ENCODE data around the gene SMYD4.
"Not testable (repeated sequence)": the region's sequence is repeated elsewhere in the genome, so short reads cannot be mapped to it uniquely, and the experiment has no call there.

The SMYD4 gene

DNA sequence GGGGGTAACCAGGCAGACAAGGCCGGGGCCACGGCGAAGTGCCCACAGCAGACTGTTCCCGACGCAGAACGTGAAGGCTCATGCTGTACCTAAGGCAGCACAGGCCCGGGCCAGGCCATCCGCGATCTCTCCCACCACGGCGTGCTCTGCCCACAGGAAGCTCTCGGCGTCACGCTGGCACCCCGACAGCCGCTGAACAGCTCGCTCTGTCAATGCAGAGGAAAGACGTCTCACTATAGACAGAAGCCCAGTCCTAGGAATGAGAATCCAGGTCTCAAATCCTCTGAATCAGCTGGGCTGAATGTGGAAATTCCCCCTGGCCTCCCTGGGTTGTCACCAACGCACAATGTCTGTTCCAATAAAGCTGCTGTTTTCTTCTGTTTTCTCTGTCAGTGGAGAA, 46.4 kb downstream of the SMYD4 start:
- no peak for DNase-seq (ENCODE audit: low spot score)

DNA sequence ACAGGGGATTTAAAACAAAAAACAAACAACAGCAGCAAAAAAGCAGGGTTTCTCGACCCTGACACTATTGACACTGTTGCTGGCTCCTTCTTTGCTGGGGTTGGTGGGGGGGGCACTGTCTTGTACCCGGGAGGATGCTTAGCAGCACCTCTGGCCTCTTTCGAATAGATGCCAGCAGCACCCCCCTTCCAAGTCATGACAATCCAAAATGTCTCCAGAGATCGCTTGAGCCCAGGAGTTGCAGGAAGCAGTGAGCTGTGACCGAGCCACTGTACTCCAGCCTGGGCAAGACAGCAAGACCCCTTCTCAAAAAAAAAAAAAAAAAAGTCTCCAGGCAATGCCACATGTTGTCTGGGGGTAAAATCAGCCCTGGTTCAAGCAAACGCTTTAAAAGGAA, 47.5 kb downstream of the SMYD4 start:
- DNase-seq (ENCODE audit: low spot score): no peak

DNA sequence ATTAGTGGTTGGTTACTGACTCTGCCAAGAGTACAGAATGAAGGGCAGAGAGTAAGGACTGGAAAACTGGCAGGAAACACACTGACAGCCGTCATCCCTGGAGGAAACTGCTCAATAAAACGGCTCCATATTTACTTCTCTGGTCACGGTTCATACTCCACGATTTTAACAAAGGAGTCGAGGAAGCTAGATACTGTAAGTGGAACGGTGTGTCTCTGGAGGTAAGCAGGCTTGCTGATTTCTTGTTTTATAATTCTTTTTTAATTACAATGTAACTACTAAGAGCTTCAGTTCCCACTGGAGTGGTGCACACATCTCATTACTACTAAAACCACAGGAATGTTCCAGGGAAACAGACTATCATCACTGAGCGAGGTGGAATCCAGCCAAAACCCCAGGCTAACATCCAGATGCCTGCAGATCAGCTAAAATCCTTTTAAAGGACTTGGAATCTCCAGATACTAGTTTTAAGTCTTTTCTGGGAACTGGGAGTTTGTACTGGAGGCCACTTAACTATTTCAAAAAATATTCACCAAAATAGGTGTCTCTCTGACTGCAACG, 50.1 kb downstream of the SMYD4 start:
- no peak for DNase-seq (ENCODE audit: low spot score)

DNA sequence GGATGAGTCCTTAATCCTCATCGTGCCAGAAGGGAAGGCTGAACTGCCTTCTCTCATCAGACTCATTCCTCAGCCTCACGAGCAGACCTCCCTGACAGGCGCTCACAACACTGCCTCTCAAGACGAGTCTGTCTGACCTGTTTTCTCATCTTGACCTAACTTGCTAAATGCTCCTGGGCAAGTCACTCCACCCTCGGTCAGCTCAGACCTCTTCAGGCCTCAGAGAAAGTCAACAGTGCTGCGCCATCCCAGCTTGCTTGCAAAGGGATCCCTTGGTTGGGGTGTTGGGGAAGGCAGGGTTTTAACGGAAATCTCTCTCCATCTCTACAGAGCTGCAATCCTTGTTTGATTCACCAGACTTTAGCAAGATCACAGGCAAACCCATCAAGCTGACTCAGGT, 52.8 kb downstream of the SMYD4 start:
- no peak for DNase-seq (ENCODE audit: low spot score)

DNA sequence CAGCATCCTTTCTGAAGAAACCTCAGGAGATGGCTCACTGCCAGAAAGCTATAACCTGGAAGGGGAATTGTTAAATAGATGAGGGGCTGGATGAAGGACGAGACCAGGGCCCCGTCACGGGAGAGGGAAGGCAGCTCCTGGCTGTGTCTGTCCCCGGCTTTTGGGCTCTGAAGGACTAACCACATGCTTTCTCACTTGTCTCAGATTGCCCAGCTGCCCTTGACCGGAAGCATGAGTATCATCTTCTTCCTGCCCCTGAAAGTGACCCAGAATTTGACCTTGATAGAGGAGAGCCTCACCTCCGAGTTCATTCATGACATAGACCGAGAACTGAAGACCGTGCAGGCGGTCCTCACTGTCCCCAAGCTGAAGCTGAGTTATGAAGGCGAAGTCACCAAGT, 53.4 kb downstream of the SMYD4 start:
- no peak for DNase-seq (ENCODE audit: low spot score)

DNA sequence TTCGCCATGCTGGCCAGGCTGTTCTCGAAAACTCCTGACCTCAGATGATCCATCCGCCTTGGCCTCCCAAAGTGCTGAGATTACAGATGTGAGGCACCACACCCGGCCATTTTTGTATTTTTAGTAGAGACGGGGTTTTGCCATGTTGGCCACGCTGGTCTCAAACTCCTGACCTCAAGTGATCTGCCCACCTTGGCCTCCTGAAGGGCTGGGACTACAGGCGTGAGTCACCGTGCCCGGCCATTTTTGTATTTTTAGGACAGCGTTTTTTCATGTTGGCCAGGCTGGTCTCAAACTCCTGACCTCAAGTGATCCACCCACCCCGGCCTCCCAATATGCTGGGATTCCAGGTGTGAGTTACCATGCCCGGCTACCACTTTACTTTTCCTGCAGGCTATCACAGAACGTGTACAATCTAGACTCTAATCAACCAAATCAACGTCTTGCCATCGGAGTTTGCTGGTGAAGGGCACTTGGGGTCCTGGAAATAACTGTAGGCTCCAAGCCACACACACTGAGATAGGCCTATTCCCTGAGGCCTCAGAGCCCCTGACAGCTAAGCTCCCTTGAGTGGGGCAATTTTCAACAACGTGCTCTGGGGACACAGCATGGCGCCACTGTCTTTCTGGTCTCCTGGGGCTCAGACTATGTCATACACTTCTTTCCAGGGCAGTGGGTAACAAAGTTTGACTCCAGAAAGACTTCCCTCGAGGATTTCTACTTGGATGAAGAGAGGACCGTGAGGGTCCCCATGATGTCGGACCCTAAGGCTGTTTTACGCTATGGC, 55.1 kb downstream of the SMYD4 start:
- no peak for DNase-seq (ENCODE audit: low spot score)

DNA sequence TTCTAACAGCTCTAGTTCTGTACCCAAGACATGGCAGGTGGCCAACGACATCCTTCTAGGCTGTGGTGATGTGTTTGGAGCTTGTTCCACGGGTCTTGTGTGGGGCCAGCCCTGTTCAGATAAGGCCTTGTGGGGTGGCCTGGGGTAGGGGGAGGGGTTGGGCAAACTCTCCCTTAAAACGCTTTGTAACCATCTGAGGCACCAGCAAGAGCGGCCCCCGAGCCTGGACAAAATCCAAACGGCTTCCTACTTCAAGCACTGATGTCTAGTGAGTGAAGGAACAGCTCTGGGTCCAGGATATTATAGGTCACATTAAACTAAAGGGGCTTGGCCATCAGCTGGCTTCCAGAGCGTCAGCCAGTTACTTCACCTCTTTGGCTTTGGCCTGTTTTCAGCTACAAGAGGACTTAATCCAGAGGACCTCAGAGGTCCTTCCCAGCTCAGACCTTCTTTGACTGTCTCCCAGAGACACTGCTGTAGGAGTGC, 56.0 kb downstream of the SMYD4 start:
- no peak for DNase-seq (ENCODE audit: low spot score)

DNA sequence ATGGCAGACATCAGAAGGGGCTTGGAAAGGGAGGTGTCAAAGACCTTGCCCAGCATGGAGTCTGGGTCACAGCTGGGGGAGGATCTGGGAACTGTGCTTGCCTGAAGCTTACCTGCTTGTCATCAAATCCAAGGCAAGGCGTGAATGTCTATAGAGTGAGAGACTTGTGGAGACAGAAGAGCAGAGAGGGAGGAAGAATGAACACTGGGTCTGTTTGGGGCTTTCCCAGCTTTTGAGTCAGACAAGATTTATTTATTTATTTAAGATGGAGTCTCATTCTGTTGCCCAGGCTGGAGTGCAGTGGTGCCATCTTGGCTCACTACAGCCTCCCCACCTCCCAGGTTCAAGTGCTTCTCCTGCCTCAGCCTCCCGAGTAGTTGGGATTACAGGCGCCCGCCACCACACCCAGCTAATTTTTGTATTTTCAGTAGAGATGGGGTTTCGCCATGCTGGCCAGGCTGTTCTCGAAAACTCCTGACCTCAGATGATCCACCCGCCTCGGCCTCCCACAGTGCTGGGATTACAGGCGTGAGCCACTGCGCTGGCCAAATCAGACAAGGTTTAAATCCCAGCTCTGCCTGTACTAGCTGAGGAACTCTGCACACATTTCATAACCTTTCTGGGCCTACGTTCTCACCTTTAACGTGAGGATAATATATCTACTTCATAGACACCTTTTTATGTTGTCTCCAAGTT, 56.6 kb downstream of the SMYD4 start:
- DNase-seq (ENCODE audit: low spot score): not testable (repeated sequence)

DNA sequence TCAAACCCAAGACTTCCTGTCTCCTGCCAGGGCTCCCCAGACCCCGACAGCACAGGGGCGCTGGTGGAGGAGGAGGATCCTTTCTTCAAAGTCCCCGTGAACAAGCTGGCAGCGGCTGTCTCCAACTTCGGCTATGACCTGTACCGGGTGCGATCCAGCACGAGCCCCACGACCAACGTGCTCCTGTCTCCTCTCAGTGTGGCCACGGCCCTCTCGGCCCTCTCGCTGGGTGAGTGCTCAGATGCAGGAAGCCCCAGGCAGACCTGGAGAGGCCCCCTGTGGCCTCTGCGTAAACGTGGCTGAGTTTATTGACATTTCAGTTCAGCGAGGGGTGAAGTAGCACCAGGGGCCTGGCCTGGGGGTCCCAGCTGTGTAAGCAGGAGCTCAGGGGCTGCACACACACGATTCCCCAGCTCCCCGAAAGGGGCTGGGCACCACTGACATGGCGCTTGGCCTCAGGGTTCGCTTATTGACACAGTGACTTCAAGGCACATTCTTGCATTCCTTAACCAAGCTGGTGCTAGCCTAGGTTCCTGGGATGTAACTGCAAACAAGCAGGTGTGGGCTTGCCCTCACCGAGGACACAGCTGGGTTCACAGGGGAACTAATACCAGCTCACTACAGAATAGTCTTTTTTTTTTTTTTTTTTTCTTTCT, 59.8 kb downstream of the SMYD4 start:
- DNase-seq (ENCODE audit: low spot score): no peak

DNA sequence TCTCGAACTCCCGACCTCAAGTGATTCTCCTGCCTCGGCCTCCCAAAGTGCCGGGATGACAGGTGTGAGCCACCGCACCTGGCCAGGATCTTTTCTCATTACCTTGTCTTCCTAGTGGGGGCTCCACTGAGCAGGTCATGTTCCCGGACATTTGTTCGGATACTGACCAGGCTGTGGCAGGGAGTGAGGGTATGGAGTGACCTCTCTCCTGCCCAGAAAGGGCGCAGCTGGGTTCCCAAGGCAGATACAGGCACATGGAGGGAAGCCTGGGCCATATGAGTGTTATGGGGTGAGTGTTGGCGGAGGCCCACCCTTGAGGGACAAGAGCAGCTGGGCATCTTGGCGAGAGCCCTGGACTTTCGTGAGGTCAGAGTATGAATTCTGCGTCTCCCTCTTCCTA, 62.3 kb downstream of the SMYD4 start:
- DNase-seq (ENCODE audit: low spot score): no peak

DNA sequence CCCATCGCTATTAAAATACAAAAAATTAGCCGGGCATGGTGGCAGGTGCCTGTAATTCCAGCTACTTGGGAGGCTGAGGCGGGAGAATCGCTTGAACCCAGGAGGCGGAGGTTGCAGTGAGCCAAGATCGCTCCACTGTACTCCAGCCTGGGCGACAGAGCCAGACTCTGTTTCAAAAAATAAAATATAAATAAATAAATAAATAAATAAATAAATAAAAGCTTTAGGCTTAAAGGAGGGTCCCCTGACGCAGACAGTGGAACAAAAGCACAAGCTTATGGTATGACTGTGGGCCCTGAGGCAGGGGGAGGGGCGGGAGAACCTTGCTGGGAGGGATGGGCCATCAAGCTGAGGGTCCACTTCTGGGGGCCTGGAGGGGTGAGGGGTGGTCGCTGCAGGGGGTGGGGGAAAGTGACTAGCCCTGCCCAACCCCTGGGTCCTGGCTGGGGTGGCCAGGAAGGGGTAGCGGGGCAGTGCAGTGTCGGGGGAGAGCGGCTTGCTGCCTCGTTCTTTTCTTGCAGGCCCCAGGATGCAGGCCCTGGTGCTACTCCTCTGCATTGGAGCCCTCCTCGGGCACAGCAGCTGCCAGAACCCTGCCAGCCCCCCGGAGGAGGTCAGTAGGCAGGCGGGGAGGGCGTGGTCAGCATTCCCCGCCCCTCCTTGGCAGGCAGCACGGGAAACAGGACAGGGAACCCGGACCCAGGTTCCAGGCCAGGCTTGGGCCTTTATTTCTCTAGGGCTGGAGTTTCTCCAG, 63.1 kb downstream of the SMYD4 start:
- no peak for DNase-seq (ENCODE audit: low spot score)

DNA sequence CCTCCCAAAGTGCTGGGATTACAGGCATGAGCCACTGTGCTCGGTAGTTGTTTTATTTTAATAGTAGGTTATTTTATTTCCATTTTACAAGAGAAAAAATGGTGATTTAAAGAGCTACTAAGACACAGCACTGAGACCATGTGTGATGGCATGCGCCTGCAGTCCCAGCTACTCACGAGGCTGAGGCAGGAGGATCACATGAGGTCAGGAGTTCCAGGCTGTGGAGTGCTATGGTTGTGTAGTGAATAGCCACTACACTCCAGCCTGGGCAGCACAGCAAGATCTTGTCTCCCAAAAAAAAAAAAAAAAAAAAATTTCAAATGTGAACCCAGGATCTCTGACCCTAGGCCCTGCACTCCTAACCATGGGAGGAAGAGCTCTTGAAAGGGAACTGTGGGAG, 64.1 kb downstream of the SMYD4 start:
- no peak for DNase-seq (ENCODE audit: low spot score)

DNA sequence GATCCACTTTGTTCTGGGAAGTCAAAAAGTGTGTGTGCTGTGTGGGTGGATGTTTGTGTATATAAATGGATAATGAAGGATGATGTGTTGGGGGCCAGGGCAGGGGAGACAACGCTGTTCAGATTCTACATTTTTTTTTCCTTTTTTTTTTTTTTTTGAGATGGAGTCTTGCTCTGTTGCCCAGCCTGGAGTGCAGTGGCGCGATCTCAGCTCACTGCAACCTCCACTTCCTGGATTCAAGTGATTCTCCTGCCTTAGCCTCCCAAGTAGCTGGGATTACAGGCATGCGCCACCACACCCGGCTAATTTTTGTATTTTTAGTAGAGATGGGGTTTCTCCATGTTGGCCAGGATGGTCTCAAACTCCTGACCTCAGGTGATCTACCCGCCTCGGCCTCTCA, 65.0 kb downstream of the SMYD4 start:
- DNase-seq (ENCODE audit: low spot score): not testable (repeated sequence)

DNA sequence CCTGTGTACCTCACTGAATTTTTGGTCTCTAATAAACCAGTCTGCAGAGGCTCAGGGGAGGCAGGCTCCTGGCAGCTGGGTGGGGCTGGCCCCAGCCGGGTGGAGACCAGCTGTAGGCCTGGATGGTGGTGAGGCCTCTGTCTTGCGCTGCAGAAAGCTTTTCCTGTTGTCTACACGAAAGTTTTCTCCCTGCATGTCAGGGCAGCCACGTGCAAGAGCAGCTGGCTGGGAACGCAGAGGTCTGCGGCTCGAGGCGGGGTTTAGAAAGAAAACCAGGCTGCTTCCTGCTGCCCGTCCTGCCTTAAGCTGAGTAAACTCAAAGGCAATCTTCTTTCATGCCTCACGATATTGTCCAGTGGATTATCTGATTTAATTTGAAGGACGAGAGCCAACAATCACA, 65.4 kb downstream of the SMYD4 start:
- no peak for DNase-seq (ENCODE audit: low spot score)

DNA sequence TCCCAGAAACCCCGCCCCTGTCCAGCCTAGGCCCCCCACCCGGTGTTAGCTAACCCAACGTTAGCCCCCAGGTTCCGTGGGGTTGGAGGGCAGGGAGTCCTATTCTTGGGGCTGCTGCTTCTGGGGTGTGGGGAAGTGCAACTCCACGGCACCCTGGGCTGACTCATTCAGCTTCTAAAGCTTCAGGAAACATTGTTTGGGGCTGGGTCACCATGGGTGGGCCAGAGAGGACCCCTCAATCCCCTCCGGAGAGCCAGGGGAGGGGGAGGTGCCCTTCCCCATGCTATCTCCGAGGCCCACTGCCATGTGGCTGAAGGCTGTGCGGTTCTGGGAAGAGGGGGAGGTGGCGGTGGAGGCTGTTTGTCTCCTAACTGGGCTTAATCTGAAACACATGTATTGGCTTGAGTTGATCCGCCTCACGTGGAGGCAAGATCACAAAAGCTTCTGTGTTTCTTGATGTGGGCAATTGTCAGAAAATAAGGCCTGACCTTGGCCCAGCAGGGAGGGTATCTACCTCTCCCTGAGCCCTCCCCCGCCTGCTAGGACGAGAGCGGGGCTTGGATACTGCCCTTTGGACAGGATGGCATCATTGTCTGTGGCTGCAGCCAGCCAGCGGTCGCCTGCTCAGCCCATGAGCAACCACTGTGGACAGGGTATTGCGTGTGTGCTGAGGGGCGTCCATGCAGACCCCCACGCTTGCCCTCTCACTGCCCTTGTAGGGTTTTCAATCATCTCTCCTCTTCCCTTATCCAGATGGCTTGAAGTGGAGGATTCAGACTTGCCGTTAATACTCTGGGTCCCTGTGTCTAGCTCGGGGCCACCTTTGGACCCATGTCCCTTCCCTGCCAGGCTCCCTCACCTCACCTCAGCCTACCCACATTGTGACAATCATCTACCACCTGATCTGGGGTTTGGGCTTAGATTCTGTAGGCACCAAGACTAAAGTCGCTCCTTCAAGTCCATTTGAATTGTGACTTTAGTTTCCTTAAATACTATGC, 66.5 kb downstream of the SMYD4 start:
- DNase-seq (ENCODE audit: low spot score): no peak

DNA sequence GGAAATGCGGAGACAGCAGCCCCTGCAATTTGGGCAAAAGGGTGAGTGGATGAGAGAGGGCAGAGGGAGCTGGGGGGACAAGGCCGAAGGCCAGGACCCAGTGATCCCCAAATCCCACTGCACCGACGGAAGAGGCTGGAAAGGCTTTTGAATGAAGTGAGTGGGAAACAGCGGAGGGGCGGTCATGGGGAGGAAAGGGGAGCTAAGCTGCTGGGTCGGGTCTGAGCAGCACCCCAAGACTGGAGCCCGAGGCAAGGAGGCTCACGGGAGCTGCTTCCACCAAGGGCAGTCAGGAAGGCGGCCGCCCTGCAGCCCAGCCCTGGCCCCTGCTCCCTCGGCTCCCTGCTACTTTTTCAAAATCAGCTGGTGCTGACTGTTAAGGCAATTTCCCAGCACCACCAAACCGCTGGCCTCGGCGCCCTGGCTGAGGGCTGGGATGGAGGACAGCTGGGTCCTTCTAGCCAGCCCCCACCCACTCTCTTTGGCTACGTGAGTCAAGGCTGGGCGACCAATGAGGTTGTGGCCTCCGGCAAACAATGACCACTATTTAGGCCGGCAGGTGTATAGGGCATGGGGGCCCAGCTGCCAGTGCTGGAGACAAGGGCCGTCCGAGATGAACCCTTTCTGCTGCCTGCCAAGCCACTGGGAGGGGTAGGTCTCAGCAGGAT, 67.3 kb downstream of the SMYD4 start:
- no peak for DNase-seq (ENCODE audit: low spot score)

DNA sequence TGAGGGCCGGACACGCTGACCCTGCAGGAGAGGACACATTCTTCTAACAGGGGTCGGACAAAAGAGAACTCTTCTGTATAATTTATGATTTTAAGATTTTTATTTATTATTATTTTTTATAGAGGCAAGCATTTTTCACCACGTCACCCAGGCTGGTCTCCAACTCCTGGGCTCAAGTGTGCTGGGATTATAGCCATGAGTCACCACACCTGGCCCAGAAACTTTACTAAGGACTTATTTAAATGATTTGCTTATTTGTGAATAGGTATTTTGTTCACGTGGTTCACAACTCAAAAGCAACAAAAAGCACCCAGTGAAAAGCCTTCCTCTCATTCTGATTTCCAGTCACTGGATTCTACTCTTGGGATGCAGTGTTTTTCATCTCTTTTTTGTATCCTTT, 70.2 kb downstream of the SMYD4 start:
- no peak for DNase-seq (ENCODE audit: low spot score)

DNA sequence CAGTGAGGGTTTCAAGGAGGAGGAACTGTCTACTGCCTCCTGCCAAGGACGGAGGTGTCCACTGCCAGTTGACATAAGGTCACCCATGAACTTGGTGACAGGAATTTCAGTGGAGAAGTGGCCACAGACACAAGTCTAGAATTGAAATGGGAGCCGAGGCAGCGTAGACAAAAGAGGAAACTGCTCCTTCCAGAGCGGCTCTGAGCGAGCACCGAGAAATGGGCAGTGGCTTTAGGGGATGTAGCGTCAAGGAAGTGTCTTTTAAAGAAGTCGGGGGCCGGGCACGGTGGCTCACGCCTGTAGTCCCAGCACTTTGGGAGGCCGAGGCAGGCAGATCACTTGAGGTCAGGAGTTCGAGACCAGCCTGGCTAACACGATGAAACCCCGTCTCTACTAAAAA, 70.9 kb downstream of the SMYD4 start:
- no peak for DNase-seq (ENCODE audit: low spot score)

DNA sequence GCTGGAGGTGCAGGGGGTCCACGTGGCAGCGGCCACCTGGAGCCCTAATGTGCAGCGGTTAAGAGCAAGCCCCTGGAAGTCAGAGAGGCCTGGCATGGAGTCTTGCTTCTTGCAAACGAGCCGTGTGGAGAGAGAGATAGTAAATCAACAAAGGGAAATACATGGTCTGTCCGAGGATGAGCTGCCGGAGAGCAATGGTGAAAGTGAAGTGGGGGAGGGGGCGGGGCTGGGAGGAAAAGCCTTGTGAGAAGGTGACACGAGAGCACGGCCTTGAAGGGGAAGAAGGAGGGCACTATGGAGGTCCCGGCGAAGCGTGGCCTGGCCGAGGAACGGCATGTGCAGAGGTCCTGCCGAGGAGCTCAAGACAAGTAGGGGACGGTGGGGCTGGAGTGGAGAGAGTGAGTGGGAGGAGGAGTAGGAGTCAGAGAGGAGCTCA, 73.9 kb downstream of the SMYD4 start:
- no peak for DNase-seq (ENCODE audit: low spot score)

DNA sequence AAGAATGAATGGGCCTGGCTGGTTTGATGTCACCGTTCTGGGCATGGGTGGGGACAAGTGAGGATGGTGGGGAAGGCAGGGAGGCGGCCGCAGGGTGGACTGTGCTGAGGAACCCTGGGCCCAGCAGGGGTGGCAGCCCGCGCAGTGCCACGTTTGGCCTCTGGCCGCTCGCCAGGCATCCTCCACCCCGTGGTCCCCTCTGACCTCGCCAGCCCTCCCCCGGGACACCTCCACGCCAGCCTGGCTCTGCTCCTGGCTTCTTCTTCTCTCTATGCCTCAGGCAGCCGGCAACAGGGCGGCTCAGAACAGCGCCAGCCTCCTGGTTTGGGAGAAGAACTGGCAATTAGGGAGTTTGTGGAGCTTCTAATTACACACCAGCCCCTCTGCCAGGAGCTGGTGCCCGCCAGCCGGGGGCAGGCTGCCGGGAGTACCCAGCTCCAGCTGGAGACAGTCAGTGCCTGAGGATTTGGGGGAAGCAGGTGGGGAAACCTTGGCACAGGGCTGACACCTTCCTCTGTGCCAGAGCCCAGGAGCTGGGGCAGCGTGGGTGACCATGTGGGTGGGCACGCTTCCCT, 74.4 kb downstream of the SMYD4 start:
- no peak for DNase-seq (ENCODE audit: low spot score)
